ENCODE data around the gene OR5I1. TPM values are rescaled to one million over a fixed set of nuclear protein-coding genes. Genes with fewer than 3 reads are reported as not detected.
"Not testable (repeated sequence)": the region's sequence is repeated elsewhere in the genome, so short reads cannot be mapped to it uniquely, and the experiment has no call there.

OR5I1 gene
- under 1 TPM in 2 of 8 experiments, not detected in 6; 0.21 to 0.76 TPM for total RNA-seq

DNA sequence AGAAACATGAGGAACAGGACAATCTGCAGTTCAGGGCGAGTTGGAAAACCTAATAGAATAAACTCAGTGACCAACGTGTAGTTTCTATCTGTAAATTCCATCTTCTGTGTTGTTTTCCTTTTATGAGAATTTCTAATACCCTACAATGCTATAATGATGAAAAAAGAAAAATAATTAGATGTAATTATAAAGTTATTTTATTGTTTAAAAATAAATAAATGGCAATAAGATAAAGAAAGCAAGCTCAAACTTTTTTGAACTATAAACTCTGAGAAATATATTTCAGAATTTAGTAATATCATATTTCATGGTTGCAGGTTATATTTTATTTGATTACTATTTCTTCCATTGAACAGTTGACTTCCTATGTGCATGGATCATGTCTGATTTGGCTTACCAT, at the start of gene OR5I1:
OR5I1 (minus strand) TSS at position 101 of the 400 bp plus-strand sequence; CDS start at position 101, 0 bp downstream.
- in situ Hi-C loops (cut with MboI; ENCODE audit: low pct_unique_long_range_greater_than_20kb in 2 of 9, low sequenced_read_pairs in 9 of 9, unreplicated experiment in 9 of 9): loop anchor here in 5 of 9 experiments (25.0 kb wide), 2 partner anchors 851 to 1326 kb away; no protein-coding TSS in a partner anchor
- WGBS, 10 experiments: 0 to 89% (median 67%) methylated on average over 2 of the region's 2 CpGs; no CpG with 5 or more reads in 1 of the 10 experiments
- Histone ChIP-seq H3K27ac (no peak within 1 kb of the TSS), H3K4me1 (replicated peaks in 1 of 2) (no peaks in the 10 kb centered on the region), H3K4me3 (no peak within 1 kb of the TSS)
- ATAC-seq (replicated peaks in 6 of 8): no peak

DNA sequence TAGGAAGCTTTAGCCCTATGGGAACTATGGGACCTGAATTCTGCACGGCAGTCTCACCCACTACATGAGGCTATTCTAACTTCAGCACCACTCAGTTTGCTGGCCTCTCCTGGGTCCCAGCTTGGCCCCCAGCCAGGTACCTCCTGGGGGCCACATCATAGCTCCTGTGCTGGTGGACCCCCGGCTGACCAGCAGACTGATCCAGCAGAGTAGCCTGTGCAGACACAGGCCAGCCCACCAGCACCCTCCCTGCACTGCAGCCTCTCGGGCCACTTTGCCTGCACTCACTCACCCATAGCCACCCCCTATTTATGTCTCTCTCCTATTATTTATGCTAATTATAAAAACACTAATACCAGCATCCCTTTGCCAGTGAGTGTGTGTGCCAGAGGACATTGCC, 34.7 kb upstream of the OR5I1 start:
- Histone ChIP-seq H3K4me3 (no peak overlapping the region), H3K4me1 (replicated peaks in 1 of 2) (no peaks in the 10 kb centered on the region), H3K27ac (no peak overlapping the region)
- ATAC-seq (replicated peaks in 6 of 8): no peak
- in situ Hi-C loops (cut with MboI; ENCODE audit: low pct_unique_long_range_greater_than_20kb in 2 of 9, low sequenced_read_pairs in 9 of 9, unreplicated experiment in 9 of 9): no loop called here
- 8 to 100% (median 80%) methylated on average over 1 to 2 of the region's 3 CpGs; no CpG with 5 or more reads in 7 of the 10 experiments for WGBS, 10 experiments

DNA sequence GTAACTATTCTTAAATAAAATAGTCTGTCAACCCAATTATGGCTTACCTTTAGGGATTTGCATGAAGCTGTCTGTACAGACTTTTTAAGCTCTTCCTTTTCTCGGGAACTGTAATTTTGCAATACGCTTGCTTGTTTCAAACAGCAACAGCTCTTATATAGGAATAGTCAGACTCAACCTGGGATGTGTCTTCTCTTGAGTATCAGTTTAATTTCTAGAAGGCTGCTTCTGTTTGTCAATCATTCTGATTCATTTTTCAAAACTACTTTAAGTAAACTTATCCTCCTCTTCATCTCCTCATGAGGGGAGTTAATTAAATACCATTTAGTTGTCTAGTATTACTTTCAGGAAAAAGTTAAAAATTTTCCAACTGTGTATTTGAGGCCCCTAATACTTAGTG, 33.6 kb upstream of the OR5I1 start, which contains the start of gene OR10AG1:
OR10AG1 (minus strand) TSS at position 101 of the 400 bp plus-strand sequence; CDS start at position 63, 38 bp downstream.
- H3K4me3 ChIP-seq: no peak within 1 kb of the TSS
- no peak within 1 kb of the TSS for H3K27ac ChIP-seq
- in situ Hi-C loops (cut with MboI; ENCODE audit: low pct_unique_long_range_greater_than_20kb in 2 of 9, low sequenced_read_pairs in 9 of 9, unreplicated experiment in 9 of 9): no loop called here
- H3K4me1 ChIP-seq (replicated peaks in 1 of 2): no peaks in the 10 kb centered on the region
- no peak for ATAC-seq (replicated peaks in 6 of 8)
- 0 to 100% (median 80%) methylated on average over 1 to 2 of the region's 2 CpGs; no CpG with 5 or more reads in 1 of the 10 experiments for WGBS, 10 experiments

DNA sequence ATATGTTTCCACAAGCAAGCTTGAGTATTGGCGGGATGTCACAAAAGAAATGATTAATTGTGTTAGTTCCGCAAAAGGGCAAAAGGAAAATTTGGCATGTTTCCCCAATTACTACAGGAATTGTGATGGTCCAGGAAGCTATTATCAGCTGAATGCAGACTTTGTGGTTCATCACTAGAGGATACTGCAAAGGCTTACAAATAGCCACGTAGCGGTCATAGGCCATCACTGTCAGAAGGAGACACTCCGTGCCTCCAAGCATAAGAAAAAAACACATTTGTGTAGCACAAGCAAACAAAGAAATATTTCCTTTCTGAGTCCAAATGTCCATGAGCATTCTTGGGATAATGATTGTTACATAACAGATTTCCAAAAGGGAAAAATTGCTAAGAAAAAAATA, 31.7 kb upstream of the OR5I1 start:
- ATAC-seq (replicated peaks in 6 of 8): no peak
- in situ Hi-C loops (cut with MboI; ENCODE audit: low pct_unique_long_range_greater_than_20kb in 2 of 9, low sequenced_read_pairs in 9 of 9, unreplicated experiment in 9 of 9): no loop called here
- H3K27ac ChIP-seq: no peak overlapping the region
- WGBS, 10 experiments: 5 to 95% (median 67%) methylated on average over 3 to 5 of the region's 5 CpGs; no CpG with 5 or more reads in 2 of the 10 experiments
- no peaks in the 10 kb centered on the region for H3K4me1 ChIP-seq (replicated peaks in 1 of 2)
- no peak overlapping the region for H3K4me3 ChIP-seq

DNA sequence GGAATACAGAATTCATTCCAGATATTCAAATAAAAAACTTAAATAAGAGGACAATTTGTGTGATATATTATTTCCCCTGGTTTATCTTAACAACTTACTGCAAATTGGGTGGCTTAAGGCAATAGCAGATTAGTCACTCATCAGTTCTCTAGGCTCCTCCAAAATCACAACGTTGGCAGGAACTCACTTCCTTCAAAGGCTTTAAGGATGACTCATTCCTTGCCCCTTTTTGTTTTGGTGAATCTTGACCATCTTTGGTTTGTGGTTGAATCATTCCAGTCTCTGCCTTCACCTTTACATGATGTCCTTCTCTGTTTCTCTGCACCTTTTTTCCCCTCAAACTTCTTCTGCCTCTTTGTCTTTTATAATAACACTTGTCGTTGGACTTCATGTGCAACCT, 30.2 kb upstream of the OR5I1 start:
- H3K4me1 ChIP-seq (replicated peaks in 1 of 2): no peaks in the 10 kb centered on the region
- no peak for ATAC-seq (replicated peaks in 6 of 8)
- H3K27ac ChIP-seq: no peak overlapping the region
- in situ Hi-C loops (cut with MboI; ENCODE audit: low pct_unique_long_range_greater_than_20kb in 2 of 9, low sequenced_read_pairs in 9 of 9, unreplicated experiment in 9 of 9): no loop called here
- 7 to 83% (median 48%) methylated on average over 1 to 2 of the region's 2 CpGs; no CpG with 5 or more reads in 2 of the 10 experiments for WGBS, 10 experiments
- H3K4me3 ChIP-seq: no peak overlapping the region

DNA sequence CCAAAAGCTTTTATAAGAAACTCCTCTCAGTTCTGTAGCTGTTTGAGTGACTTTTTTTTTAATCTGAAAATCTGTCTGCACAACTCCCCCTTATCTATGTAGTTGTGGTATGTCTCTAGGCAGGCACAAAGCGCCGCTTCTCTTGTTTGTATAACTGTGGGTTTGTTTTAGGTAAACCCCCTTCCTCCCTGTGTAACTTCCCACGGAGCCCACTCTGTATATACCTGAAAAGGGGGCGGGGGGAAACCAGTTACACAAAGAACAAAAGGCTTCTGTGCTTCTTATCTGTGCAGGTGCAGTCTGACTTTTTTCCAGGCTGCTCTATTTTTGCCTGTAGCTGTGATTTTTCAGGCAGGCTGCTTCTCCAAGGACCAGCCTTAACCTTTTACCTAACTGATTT, 20.3 kb upstream of the OR5I1 start:
- Histone ChIP-seq H3K27ac (no peak overlapping the region), H3K4me1 (replicated peaks in 1 of 2) (no peaks in the 10 kb centered on the region), H3K4me3 (no peak overlapping the region)
- in situ Hi-C loops (cut with MboI; ENCODE audit: low pct_unique_long_range_greater_than_20kb in 2 of 9, low sequenced_read_pairs in 9 of 9, unreplicated experiment in 9 of 9): no loop called here
- ATAC-seq (replicated peaks in 6 of 8): no peak
- 0 to 90% (median 65%) methylated on average over 2 to 4 of the region's 4 CpGs for WGBS, 10 experiments

DNA sequence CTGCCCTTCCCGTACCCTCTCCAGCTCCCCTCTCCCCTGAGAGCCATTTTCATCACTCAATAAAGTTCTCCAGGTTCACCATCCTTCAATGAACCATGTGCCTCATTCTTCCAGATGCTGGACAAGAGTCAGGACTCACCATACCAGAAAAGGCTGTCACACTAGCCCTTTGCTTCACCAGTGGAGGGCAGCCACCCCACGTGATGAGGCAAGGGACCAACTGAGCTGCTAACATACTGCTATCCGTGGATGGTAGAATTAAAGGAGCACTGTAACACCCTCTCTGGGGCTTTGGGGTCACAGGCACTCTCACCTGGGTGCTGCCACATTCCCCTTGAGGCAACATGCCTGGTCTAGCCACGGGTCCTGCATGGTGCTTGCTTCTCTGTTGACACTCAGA, 13.1 kb upstream of the OR5I1 start:
- no peak overlapping the region for H3K27ac ChIP-seq
- H3K4me1 ChIP-seq (replicated peaks in 1 of 2): no peaks in the 10 kb centered on the region
- no peak for ATAC-seq (replicated peaks in 6 of 8)
- in situ Hi-C loops (cut with MboI; ENCODE audit: low pct_unique_long_range_greater_than_20kb in 2 of 9, low sequenced_read_pairs in 9 of 9, unreplicated experiment in 9 of 9): loop anchor here in 6 of 9 experiments (10.0 to 25.0 kb wide), 4 partner anchors 825 to 1313 kb away; no protein-coding TSS in a partner anchor
- no peak overlapping the region for H3K4me3 ChIP-seq
- WGBS, 10 experiments: 17 to 92% (median 66%) methylated on average over 1 to 3 of the region's 4 CpGs; no CpG with 5 or more reads in 6 of the 10 experiments

DNA sequence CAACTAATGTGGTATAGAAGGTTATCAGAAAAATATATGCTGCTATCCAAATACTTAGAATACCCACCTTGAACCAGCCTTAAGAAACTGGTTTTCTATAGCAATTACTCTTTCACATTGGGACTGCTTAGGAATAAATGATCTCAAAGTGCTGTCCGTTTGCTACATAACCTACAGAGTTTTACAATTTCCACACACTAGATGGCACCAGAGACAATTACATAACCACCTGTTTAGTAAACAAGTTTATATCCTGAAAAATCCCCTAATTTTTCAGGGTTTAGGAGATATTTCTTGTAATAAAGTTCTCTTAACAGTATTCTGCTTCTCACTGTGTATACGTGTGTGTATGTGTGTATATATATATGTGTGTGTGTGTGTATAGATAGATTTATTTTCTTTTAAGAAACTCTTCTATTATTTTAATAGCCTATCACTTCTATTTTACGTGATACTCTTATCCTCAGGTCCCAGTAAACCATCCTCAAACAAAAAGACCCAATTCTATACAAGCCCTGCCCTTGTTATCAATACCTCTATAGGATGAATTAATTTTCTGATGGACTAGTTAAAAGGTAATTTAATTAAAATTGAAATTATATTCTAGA, 6.7 kb upstream of the OR5I1 start:
- peak in 4 of 8 experiments; percentile 27 to 60 (median 53) for ATAC-seq (replicated peaks in 6 of 8)
- in situ Hi-C loops (cut with MboI; ENCODE audit: low pct_unique_long_range_greater_than_20kb in 2 of 9, low sequenced_read_pairs in 9 of 9, unreplicated experiment in 9 of 9): loop anchor here in 6 of 9 experiments (10.0 to 25.0 kb wide), 4 partner anchors 832 to 1319 kb away; no protein-coding TSS in a partner anchor
- 0 to 58% (median 4%) methylated on average over 1 to 2 of the region's 3 CpGs; no CpG with 5 or more reads in 2 of the 10 experiments for WGBS, 10 experiments
- Histone ChIP-seq H3K4me1 (replicated peaks in 1 of 2) (no peaks in the 10 kb centered on the region), H3K4me3 (no peak overlapping the region), H3K27ac (no peak overlapping the region)

DNA sequence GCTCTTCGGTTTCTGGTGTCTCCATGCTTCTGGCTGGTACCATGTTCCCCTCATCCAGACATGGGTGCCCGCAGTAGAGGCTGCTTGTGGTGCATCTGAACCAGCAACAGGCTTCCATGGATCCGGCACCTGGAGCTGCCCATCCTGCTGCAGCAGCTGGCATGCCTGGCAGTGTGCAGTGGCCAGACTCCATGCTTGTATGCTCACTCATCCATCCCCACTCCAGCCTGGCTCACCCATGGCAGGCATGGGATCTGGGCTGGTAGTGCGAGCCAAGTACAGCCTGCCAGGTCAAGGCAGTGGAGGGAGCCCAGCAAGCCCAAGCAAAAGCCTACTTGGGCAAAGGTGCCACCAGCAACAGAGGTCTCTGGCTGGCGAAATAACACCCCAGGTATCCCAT, 15.7 kb downstream of the OR5I1 start:
- Histone ChIP-seq H3K27ac (no peak overlapping the region), H3K4me3 (no peak overlapping the region), H3K4me1 (replicated peaks in 1 of 2) (no peaks in the 10 kb centered on the region)
- ATAC-seq (replicated peaks in 6 of 8): no peak
- in situ Hi-C loops (cut with MboI; ENCODE audit: low pct_unique_long_range_greater_than_20kb in 2 of 9, low sequenced_read_pairs in 9 of 9, unreplicated experiment in 9 of 9): no loop called here
- WGBS, 10 experiments: 0 to 100% (median 60%) methylated on average over 1 to 3 of the region's 5 CpGs; no CpG with 5 or more reads in 1 of the 10 experiments

DNA sequence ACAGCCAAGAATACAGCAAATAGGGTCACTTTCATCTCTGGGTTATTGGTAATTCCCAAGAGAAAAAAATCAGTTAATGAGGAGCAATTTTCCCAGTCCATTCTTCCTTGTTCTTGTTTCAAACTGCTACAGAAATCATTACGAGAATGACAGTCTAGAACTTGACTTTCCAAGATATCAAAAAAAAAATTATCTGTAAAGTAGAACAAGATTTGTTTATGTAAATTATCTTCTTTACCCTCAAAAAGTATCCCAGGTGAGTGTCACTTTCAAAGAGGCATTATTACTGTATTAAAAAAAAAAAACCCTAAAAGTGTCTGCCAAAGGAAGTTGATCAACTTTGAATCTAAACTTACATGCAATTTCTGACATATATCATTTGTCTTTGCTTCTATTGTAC, 21.7 kb downstream of the OR5I1 start, which contains the start of gene OR5W2:
OR5W2 (minus strand) TSS at position 101 of the 400 bp plus-strand sequence; CDS start at position 101, 0 bp downstream.
- in situ Hi-C loops (cut with MboI; ENCODE audit: low pct_unique_long_range_greater_than_20kb in 2 of 9, low sequenced_read_pairs in 9 of 9, unreplicated experiment in 9 of 9): no loop called here
- WGBS, 10 experiments: 0 to 80% (median 54%) methylated on average over 1 of the region's 1 CpG; no CpG with 5 or more reads in 3 of the 10 experiments
- Histone ChIP-seq H3K27ac (no peak within 1 kb of the TSS), H3K4me3 (no peak within 1 kb of the TSS), H3K4me1 (replicated peaks in 1 of 2) (no peaks in the 10 kb centered on the region)
- ATAC-seq (replicated peaks in 6 of 8): no peak

DNA sequence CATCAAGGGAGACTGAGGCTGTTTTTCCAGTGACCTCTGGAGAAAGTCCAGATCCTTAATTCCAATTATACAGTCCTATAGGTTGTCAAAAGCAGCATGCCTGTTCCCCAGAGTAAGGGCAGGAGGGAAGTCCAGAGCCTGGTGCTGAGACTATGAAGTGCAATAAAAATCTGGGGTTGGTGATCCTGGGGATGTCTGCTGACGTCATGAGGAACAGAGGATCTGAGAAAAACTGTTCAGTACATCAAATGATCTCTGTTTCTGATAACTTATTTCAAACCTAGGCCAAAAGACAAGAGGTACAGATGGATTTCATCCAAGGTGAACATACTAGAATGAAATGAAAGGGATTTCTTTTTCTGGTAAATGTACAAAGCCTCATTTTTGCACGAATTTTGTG, 33.9 kb downstream of the OR5I1 start:
- in situ Hi-C loops (cut with MboI; ENCODE audit: low pct_unique_long_range_greater_than_20kb in 2 of 9, low sequenced_read_pairs in 9 of 9, unreplicated experiment in 9 of 9): no loop called here
- ATAC-seq (replicated peaks in 6 of 8): no peak
- Histone ChIP-seq H3K4me3 (no peak overlapping the region), H3K4me1 (replicated peaks in 1 of 2) (no peaks in the 10 kb centered on the region), H3K27ac (no peak overlapping the region)
- 0 to 80% (median 13%) methylated on average over 1 to 2 of the region's 2 CpGs for WGBS, 10 experiments

DNA sequence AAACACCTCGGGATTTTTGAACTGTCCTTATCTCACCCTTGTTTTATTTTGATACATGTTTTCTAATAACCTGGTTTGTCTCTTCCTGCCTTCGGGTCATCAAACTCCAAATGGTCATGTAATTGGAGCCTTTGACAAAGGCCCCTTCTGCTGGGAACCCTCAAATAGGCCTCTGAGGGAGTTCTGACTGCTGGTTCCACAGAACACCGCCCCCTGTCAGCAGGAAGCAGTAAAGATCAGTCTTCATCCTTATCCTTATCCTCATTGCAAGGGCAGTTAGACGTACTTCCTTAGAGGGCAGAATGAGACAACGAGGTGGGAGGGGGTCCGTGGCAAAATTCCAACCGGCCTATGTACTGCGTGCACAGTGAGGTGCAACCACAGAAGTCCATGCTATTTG, 41.0 kb downstream of the OR5I1 start:
- Histone ChIP-seq H3K4me1 (replicated peaks in 1 of 2) (no peaks in the 10 kb centered on the region), H3K27ac (no peak overlapping the region), H3K4me3 (no peak overlapping the region)
- in situ Hi-C loops (cut with MboI; ENCODE audit: low pct_unique_long_range_greater_than_20kb in 2 of 9, low sequenced_read_pairs in 9 of 9, unreplicated experiment in 9 of 9): no loop called here
- WGBS, 10 experiments: 0 to 100% (median 64%) methylated on average over 1 to 7 of the region's 8 CpGs
- no peak for ATAC-seq (replicated peaks in 6 of 8)

DNA sequence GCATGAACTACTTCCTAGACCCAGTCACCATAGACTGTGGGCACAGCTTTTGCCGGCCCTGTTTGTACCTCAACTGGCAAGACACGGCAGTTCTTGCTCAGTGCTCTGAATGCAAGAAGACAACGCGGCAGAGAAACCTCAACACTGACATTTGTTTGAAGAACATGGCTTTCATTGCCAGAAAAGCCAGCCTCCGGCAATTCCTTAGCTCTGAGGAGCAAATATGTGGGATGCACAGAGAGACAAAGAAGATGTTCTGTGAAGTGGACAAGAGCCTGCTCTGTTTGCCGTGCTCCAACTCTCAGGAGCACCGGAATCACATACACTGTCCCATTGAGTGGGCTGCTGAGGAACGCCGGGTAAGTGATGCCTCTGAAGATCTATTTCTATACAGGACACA, 50.7 kb downstream of the OR5I1 start:
- H3K27ac ChIP-seq; in situ Hi-C loops (cut with MboI; ENCODE audit: low pct_unique_long_range_greater_than_20kb in 2 of 9, low sequenced_read_pairs in 9 of 9, unreplicated experiment in 9 of 9); H3K4me1 ChIP-seq (replicated peaks in 1 of 2); ATAC-seq (replicated peaks in 6 of 8); H3K4me3 ChIP-seq: not testable (repeated sequence)
- 86 to 92% (median 87%) methylated on average over 3 to 4 of the region's 9 CpGs; no CpG with 5 or more reads in 7 of the 10 experiments for WGBS, 10 experiments
